ENCODE measurements around the gene MMD2.

The MMD2 gene

GRCh38 chr7:4861227-4861626 lies 97.8 kb downstream of the MMD2 start:
- TF ChIP-seq CTCF (IDR thresholded peaks at IDR 0.05; ENCODE audit: insufficient read depth, low read depth, low read length, missing control alignments), result no peak
- H3K4me3 ChIP-seq (ENCODE audit: low read depth, low read length), result peak overlapping the region; percentile 11
- peak; percentile 24 for DNase-seq (ENCODE audit: low read depth)

DNA sequence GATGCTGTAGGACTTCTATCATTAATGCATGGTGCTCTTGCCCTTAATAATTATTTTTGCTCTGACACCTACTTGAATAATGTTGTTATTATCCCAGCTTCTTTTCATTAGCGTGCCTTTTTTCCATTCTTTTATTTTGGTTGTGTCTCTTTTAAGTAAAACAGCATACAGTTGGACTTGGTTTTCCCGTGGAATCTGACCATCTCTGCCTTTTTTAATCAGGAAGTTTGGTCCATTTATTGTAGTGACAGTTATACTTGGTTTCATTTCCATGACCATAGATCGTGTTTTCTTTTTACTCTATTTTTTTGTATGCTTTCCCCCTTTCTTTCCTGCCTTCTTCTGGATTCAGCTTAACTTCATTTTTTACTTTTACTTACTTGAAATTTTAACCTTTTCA lies 101.8 kb downstream of the MMD2 start:
- TF ChIP-seq CTCF (IDR thresholded peaks at IDR 0.05; ENCODE audit: insufficient read depth, low read depth, low read length, missing control alignments), result no peak
- no peak for DNase-seq (ENCODE audit: low read depth)
- no peak overlapping the region for H3K4me3 ChIP-seq (ENCODE audit: low read depth, low read length)

DNA sequence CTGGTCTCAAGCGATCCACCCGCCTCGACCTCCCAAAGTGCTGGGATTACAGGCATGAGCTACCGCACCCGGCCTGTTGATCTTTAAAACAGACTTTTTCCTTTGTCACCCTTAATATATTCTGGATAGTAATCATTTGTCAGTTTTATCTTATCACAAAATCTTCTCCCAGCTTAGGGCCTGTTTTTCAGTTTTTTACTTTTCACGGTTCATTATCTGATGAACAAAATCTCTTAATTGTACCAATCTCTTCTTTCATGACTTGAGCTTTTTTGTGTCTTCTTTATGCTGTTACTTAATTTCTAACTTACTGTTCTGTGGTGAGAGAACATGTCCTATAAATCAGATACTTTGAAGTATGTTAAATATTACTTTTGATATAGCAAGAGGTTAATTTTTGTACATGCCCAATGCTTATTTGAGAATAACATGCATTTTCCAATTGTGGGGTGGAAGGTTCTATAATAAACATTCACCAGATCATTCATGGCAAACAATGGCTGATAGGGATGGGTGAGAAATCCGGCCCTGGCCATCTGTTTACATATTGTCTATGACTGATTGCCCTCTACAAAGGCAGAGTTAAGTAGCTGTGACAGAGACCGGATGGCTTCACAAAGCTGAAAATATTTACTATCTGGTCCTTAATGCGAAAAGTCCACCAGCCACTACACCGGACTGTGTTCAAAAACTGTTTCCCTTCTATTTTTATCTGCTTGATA lies 102.5 kb downstream of the MMD2 start:
- TF ChIP-seq CTCF (IDR thresholded peaks at IDR 0.05; ENCODE audit: insufficient read depth, low read depth, low read length, missing control alignments), result no peak
- no peak for DNase-seq (ENCODE audit: low read depth)

More for the DNA sequence above, 102.5 kb downstream of the MMD2 start:
- no peak overlapping the region for H3K4me3 ChIP-seq (ENCODE audit: low read depth, low read length)

Measured in GM12865 (cell line).